GM23248 (cell line): Measurements from ENCODE around the gene DAAM1. TPM values are rescaled to one million over a fixed set of nuclear protein-coding genes. Genes with fewer than 3 reads are reported as not detected.

Experiments
- DNase-seq: peaks from one replicate; pipeline ENCODE4 v3.0.0-alpha.2; 2015
- H2AFZ ChIP-seq: fragments of 200-600 bp; sonication (generic); 2 replicates; pipeline ENCODE4 v1.6.1; 2016; ENCODE audit warnings: antibody characterized with exemption
- H3F3A ChIP-seq: fragments of 200-600 bp; sonication (generic); 2 replicates; pipeline ENCODE4 v1.6.1; 2016; ENCODE audit warnings: mild to moderate bottlenecking, antibody characterized with exemption, mixed run types; ENCODE audit not compliant: insufficient read depth
- H3K27ac ChIP-seq: fragments of 200-600 bp; sonication (generic); 2 replicates; pipeline ENCODE4 v1.5.1; 2016; ENCODE audit warnings: mild to moderate bottlenecking
- H3K27me3 ChIP-seq: fragments of 200-600 bp; sonication (generic); replicated peaks from 2 replicates; pipeline ENCODE4 v1.6.1; 2016; ENCODE audit warnings: mild to moderate bottlenecking; ENCODE audit not compliant: insufficient read depth
- H3K36me3 ChIP-seq: fragments of 200-600 bp; sonication (generic); 2 replicates; pipeline ENCODE4 v1.6.1; 2016; ENCODE audit warnings: low read depth, mild to moderate bottlenecking
- H3K4me1 ChIP-seq: fragments of 200-600 bp; sonication (generic); 2 replicates; pipeline ENCODE4 v1.6.1; 2016; ENCODE audit warnings: mild to moderate bottlenecking; ENCODE audit not compliant: insufficient read depth
- H3K4me2 ChIP-seq: fragments of 200-600 bp; sonication (generic); one replicate; pipeline ENCODE4 v1.6.1; 2016; ENCODE audit warnings: mild to moderate bottlenecking; ENCODE audit not compliant: unreplicated experiment
- H3K4me3 ChIP-seq: fragments of 200-600 bp; sonication (generic); 2 replicates; pipeline ENCODE4 v1.5.1; 2016; ENCODE audit warnings: mild to moderate bottlenecking
- H3K79me2 ChIP-seq: fragments of 200-600 bp; sonication (generic); 2 replicates; pipeline ENCODE4 v1.6.1; 2016; ENCODE audit warnings: mild to moderate bottlenecking; ENCODE audit not compliant: insufficient read depth
- H3K9ac ChIP-seq: fragments of 200-600 bp; sonication (generic); 2 replicates; pipeline ENCODE4 v1.6.1; 2016; ENCODE audit warnings: mild to moderate bottlenecking
- H3K9me2 ChIP-seq: fragments of 200-600 bp; sonication (generic); 2 replicates; pipeline ENCODE4 v1.6.1; 2016; ENCODE audit warnings: mixed run types, mild to moderate bottlenecking, moderate library complexity; ENCODE audit not compliant: insufficient read depth
- H3K9me3 ChIP-seq: fragments of 200-600 bp; sonication (generic); one replicate; pipeline ENCODE4 v1.6.1; 2017; ENCODE audit warnings: low read depth
- H4K20me1 ChIP-seq: fragments of 200-600 bp; sonication (generic); 2 replicates; pipeline ENCODE4 v1.6.0; 2016; ENCODE audit not compliant: insufficient read depth
- EZH2 ChIP-seq: fragments of 200-600 bp; sonication (generic); IDR thresholded peaks from 2 replicates; pipeline ENCODE4 v1.6.1; 2018; ENCODE audit warnings: antibody characterized with exemption, mild to moderate bottlenecking; ENCODE audit not compliant: insufficient read depth, poor library complexity, severe bottlenecking
- EZH2phosphoT487 ChIP-seq: fragments of 200-600 bp; sonication (generic); IDR thresholded peaks from 2 replicates; pipeline ENCODE4 v1.6.1; 2018; ENCODE audit warnings: antibody characterized with exemption, moderate library complexity, mild to moderate bottlenecking, low read depth; ENCODE audit not compliant: insufficient read depth
- WGBS, 2 experiments: methylation state at CpG; one replicate each; pipeline ENCODE4 v1.1.6; 2015 to 2017; ENCODE audit warnings: low lambda C conversion rate in 2 of 2, low coverage in 1 of 2; ENCODE audit errors: missing lambda C conversion rate in 2 of 2; 5-methylcytosine and 5-hydroxymethylcytosine counted together
- in situ Hi-C: fragments of 300-500 bp; cut with MboI; formaldehyde crosslinking; loops from 2 replicates; pipeline ENCODE4 v1.15.0; 2020
- polyA plus RNA-seq: library from polyadenylated mRNA; unstranded; fragments of >200 nt; fragmentation: Nextera tagmentation; extraction: Ambion mirVana; gene quantifications from 2 replicates; pipeline ENCODE4 v1.2.1, GENCODE V29; 2016
- total RNA-seq: library from RNA; depleted of rRNA; stranded (reverse); fragments of >200 nt; shearing (Covaris generic); gene quantifications from 2 replicates; pipeline ENCODE4 v1.2.3, GENCODE V29; 2014

Gene DAAM1
- total and polyA plus RNA-seq, 2 experiments from 2014 or later, result 17.4 to 17.5 TPM

GRCh38 chr14:59251811-59252771 lies 63.6 kb downstream of the DAAM1 start:
- Histone ChIP-seq H2AFZ (no peak overlapping the region), H3F3A (peaks cover 51% of the 10 kb centered on the region), H3K36me3 (no peaks in the 10 kb centered on the region), H3K9me3 (no peaks in the 10 kb centered on the region), H3K4me3 (0 out of 2 replicates have a peak overlapping the region, but pooled peaks have one; percentile 15), H3K79me2 (peaks cover 63% of the 10 kb centered on the region), H3K4me1 (peaks cover 62% of the 10 kb centered on the region), H4K20me1 (no peaks in the 10 kb centered on the region), H3K9ac (peak overlapping the region; percentile 67; the same call in 1 of the 2 replicates), H3K4me2 (peak overlapping the region; percentile 66), H3K9me2 (no peaks in the 10 kb centered on the region; the same call in 1 of the 2 replicates), H3K27ac (peak overlapping the region; percentile 92), H3K27me3 (no peaks in the 10 kb centered on the region)
- 84% methylated on average over 5 of the region's 5 CpGs for WGBS, 2 experiments
- DNase-seq, result peak; percentile 55
- in situ Hi-C loops, result no loop called here
- no peak for TF ChIP-seq EZH2phosphoT487
- no peak for TF ChIP-seq EZH2

GRCh38 chr14:59252772-59253500 lies 64.5 kb downstream of the DAAM1 start:
- Histone ChIP-seq H3K79me2 (peaks cover 58% of the 10 kb centered on the region), H3F3A (peaks cover 54% of the 10 kb centered on the region)

GRCh38 chr14:59253527-59253926 lies 65.1 kb downstream of the DAAM1 start:
- no peaks in the 10 kb centered on the region for H3K36me3 ChIP-seq
- no peaks in the 10 kb centered on the region for H4K20me1 ChIP-seq
- H2AFZ ChIP-seq, result no peak overlapping the region
- H3K4me1 ChIP-seq, result peaks cover 48% of the 10 kb centered on the region
- peaks cover 54% of the 10 kb centered on the region for H3F3A ChIP-seq
- H3K27ac ChIP-seq, result peak overlapping the region; percentile 92
- peaks cover 1% of the 10 kb centered on the region; the same call in 1 of the 2 replicates for H3K9me2 ChIP-seq
- peak overlapping the region; percentile 15; the same call in 1 of the 2 replicates for H3K4me3 ChIP-seq
- peak overlapping the region; percentile 66 for H3K4me2 ChIP-seq
- H3K27me3 ChIP-seq, result no peaks in the 10 kb centered on the region
- DNase-seq, result no peak
- H3K9ac ChIP-seq, result peak overlapping the region; percentile 67
- TF ChIP-seq EZH2 (no peak), EZH2phosphoT487 (no peak)
- no peaks in the 10 kb centered on the region for H3K9me3 ChIP-seq
- H3K79me2 ChIP-seq, result peaks cover 59% of the 10 kb centered on the region
- in situ Hi-C loops, result no loop called here

More at GRCh38 chr14:59252772-59253500, 64.5 kb downstream of the DAAM1 start:
- Histone ChIP-seq H3K27ac (peak overlapping the region; percentile 92), H3K27me3 (no peaks in the 10 kb centered on the region), H3K9me2 (no peaks in the 10 kb centered on the region), H3K4me1 (peaks cover 53% of the 10 kb centered on the region), H3K4me3 (peak overlapping the region; percentile 15; the same call in 1 of the 2 replicates), H2AFZ (no peak overlapping the region), H4K20me1 (no peaks in the 10 kb centered on the region), H3K9ac (peak overlapping the region; percentile 67), H3K4me2 (peak overlapping the region; percentile 66), H3K36me3 (no peaks in the 10 kb centered on the region), H3K9me3 (no peaks in the 10 kb centered on the region)
- 51 to 53% methylated on average over 5 of the region's 5 CpGs for WGBS, 2 experiments
- DNase-seq, result peak; percentile 79
- in situ Hi-C loops, result no loop called here
- TF ChIP-seq EZH2, result no peak
- no peak for TF ChIP-seq EZH2phosphoT487
